HEK293 (cell line): Measurements from ENCODE around the gene SMKR1.

Experiments
- CTCF ChIA-PET: fragments of 350-600 bp; formaldehyde crosslinking; extraction: SDS; loops from one replicate; lab custom pipeline; 2021; ENCODE audit warnings: antibody characterized with exemption; lab: Yijun Ruan, JAX
- POLR2A ChIA-PET: fragments of 300-600 bp; formaldehyde crosslinking; extraction: SDS; loops from one replicate; lab custom pipeline; 2020; ENCODE audit warnings: antibody characterized with exemption, inconsistent platforms; lab: Yijun Ruan, JAX
- H3K27ac ChIP-seq: fragments of 200-500 bp; sonication (Bioruptor generic); 2 replicates; pipeline ENCODE4 v1.5.1; 2014; ENCODE audit warnings: low read depth, low read length, control low read depth, inconsistent platforms; ENCODE audit errors: extremely low read depth
- H3K36me3 ChIP-seq, 2 experiments: fragments of 200-500 bp in 1 of 2; sonication (Bioruptor generic) in 1 of 2; 1 replicate in 1 of 2; 2 replicates in 1 of 2; pipeline ENCODE4 v1.5.1; 2014 to 2017; ENCODE audit warnings: inconsistent platforms in 2 of 2, low read length in 2 of 2; ENCODE audit not compliant: control insufficient read depth in 2 of 2, insufficient read depth in 1 of 2
- H3K4me1 ChIP-seq: fragments of 200-500 bp; sonication (Bioruptor generic); 2 replicates; pipeline ENCODE4 v1.5.1; 2014; ENCODE audit warnings: mild to moderate bottlenecking, low read length, inconsistent platforms; ENCODE audit not compliant: control insufficient read depth, insufficient read depth
- H3K4me3 ChIP-seq: 2 replicates; pipeline ENCODE4 v1.5.1; 2011; ENCODE audit warnings: low read depth, mild to moderate bottlenecking, control low read depth, low read length, moderate library complexity
- H3K9me3 ChIP-seq: fragments of 200-500 bp; sonication (Bioruptor generic); 2 replicates; pipeline ENCODE4 v1.5.1; 2014; ENCODE audit warnings: low read depth, low read length, inconsistent platforms; ENCODE audit not compliant: control insufficient read depth, insufficient read depth
- GLIS2 ChIP-seq: fragments of 450-650 bp; formaldehyde crosslinking; IDR thresholded peaks from 2 replicates; pipeline ENCODE4 v1.5.1; 2016; ENCODE audit warnings: missing biosample characterization, missing genetic modification characterization
- REPIN1 ChIP-seq: fragments of 450-650 bp; formaldehyde crosslinking; IDR thresholded peaks from 2 replicates; pipeline ENCODE4 v1.5.1; 2017; ENCODE audit warnings: missing biosample characterization, missing genetic modification characterization, low read depth
- SP3 ChIP-seq: fragments of 450-650 bp; formaldehyde crosslinking; IDR thresholded peaks from 2 replicates; pipeline ENCODE4 v1.5.1; 2016; ENCODE audit warnings: missing biosample characterization, missing genetic modification characterization
- ZBTB48 ChIP-seq: fragments of 450-650 bp; formaldehyde crosslinking; IDR thresholded peaks from 2 replicates; pipeline ENCODE4 v1.5.1; 2016; ENCODE audit warnings: missing biosample characterization, missing genetic modification characterization
- ZNF114 ChIP-seq: fragments of 450-650 bp; formaldehyde crosslinking; IDR thresholded peaks from 2 replicates; pipeline ENCODE4 v1.5.0; 2017; ENCODE audit warnings: missing biosample characterization, missing genetic modification characterization
- ZNF16 ChIP-seq: fragments of 450-650 bp; formaldehyde crosslinking; IDR thresholded peaks from 2 replicates; pipeline ENCODE4 v1.5.1; 2016; ENCODE audit warnings: low read depth, missing biosample characterization, missing genetic modification characterization
- ZNF174 ChIP-seq: fragments of 450-650 bp; formaldehyde crosslinking; IDR thresholded peaks from 2 replicates; pipeline ENCODE4 v1.5.0; 2017; ENCODE audit warnings: missing biosample characterization, mild to moderate bottlenecking, missing genetic modification characterization
- ZNF175 ChIP-seq: fragments of 450-650 bp; formaldehyde crosslinking; IDR thresholded peaks from 2 replicates; pipeline ENCODE4 v1.5.1; 2016; ENCODE audit warnings: missing biosample characterization, missing genetic modification characterization
- ZNF202 ChIP-seq: fragments of 450-650 bp; formaldehyde crosslinking; IDR thresholded peaks from 2 replicates; pipeline ENCODE4 v1.5.1; 2016; ENCODE audit warnings: missing biosample characterization, missing genetic modification characterization, borderline replicate concordance
- ZNF266 ChIP-seq: fragments of 450-650 bp; formaldehyde crosslinking; IDR thresholded peaks from 2 replicates; pipeline ENCODE4 v1.5.1; 2016; ENCODE audit warnings: missing biosample characterization, missing genetic modification characterization, low read depth
- ZNF335 ChIP-seq: fragments of 450-650 bp; formaldehyde crosslinking; conservative IDR thresholded peaks from 2 replicates; pipeline ENCODE4 v1.5.1; 2016; ENCODE audit warnings: missing biosample characterization, missing genetic modification characterization
- ZNF416 ChIP-seq: fragments of 450-650 bp; formaldehyde crosslinking; IDR thresholded peaks from 2 replicates; pipeline ENCODE4 v1.5.1; 2016; ENCODE audit warnings: missing biosample characterization, missing genetic modification characterization
- ZNF433 ChIP-seq: fragments of 450-650 bp; formaldehyde crosslinking; IDR thresholded peaks from 2 replicates; pipeline ENCODE4 v1.5.1; 2016; ENCODE audit warnings: missing biosample characterization, missing genetic modification characterization, low read depth
- ZNF530 ChIP-seq: fragments of 450-650 bp; formaldehyde crosslinking; IDR thresholded peaks from 2 replicates; pipeline ENCODE4 v1.5.1; 2016; ENCODE audit warnings: low read depth, missing biosample characterization, missing genetic modification characterization
- ZNF677 ChIP-seq: fragments of 450-650 bp; IDR thresholded peaks from 2 replicates; pipeline ENCODE4 v1.5.0; 2018; ENCODE audit warnings: missing biosample characterization, mild to moderate bottlenecking, missing genetic modification characterization, moderate library complexity
- ZNF707 ChIP-seq: fragments of 450-650 bp; formaldehyde crosslinking; IDR thresholded peaks from 2 replicates; pipeline ENCODE4 v1.5.1; 2016; ENCODE audit warnings: missing biosample characterization, missing genetic modification characterization
- ZNF776 ChIP-seq: fragments of 450-650 bp; formaldehyde crosslinking; IDR thresholded peaks from 2 replicates; pipeline ENCODE4 v1.5.0; 2017; ENCODE audit warnings: missing biosample characterization, missing genetic modification characterization, borderline replicate concordance
- ZNF785 ChIP-seq: fragments of 450-650 bp; formaldehyde crosslinking; IDR thresholded peaks from 2 replicates; pipeline ENCODE4 v1.5.1; 2016; ENCODE audit warnings: missing biosample characterization, missing genetic modification characterization
- ZNF837 ChIP-seq: fragments of 450-650 bp; formaldehyde crosslinking; IDR thresholded peaks from 2 replicates; pipeline ENCODE4 v1.5.1; 2016; ENCODE audit warnings: missing biosample characterization, missing genetic modification characterization
- TF ChIP-seq, protein P1 (sequence below): fragments of 450-650 bp; formaldehyde crosslinking; IDR thresholded peaks from 2 replicates; pipeline ENCODE4 v1.5.1; 2017; ENCODE audit warnings: missing biosample characterization, missing genetic modification characterization
- TF ChIP-seq, protein P2 (sequence below): fragments of 450-650 bp; formaldehyde crosslinking; optimal IDR thresholded peaks from 2 replicates; pipeline ENCODE3; 2016; ENCODE audit warnings: missing biosample characterization, mild to moderate bottlenecking, missing genetic modification characterization
- TF ChIP-seq, protein P3 (sequence below): fragments of 450-650 bp; formaldehyde crosslinking; IDR thresholded peaks from 2 replicates; pipeline ENCODE4 v1.5.1; 2016; ENCODE audit warnings: missing biosample characterization, missing genetic modification characterization
- TF ChIP-seq, protein P4 (sequence below): fragments of 450-650 bp; formaldehyde crosslinking; IDR thresholded peaks from 2 replicates; pipeline ENCODE4 v1.5.1; 2016; ENCODE audit warnings: missing biosample characterization, missing genetic modification characterization

The SMKR1 gene

DNA sequence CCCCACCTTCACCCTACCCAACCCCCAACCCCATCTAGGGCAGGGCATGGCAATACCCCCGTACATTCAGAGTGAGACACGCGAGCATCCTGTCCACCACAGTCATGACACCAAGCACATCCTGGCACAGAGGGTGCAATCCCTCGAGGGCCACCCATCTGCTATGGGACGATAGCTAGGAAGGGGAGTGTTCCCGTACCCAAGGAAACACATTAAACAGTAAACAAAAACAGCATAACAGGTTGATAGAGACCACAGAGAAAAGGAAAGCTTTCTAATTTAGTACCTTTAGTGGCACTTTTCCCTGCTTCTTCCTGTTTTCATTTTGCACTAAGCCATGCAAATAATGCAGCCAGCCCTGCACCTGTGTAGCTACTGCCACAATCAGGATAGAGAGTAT lies 2.3 kb upstream of the SMKR1 start:
- CTCF ChIA-PET = no interaction called here
- Histone ChIP-seq H3K36me3 (no peaks in the 10 kb centered on the region), H3K4me1 (no peaks in the 10 kb centered on the region), H3K9me3 (no peaks in the 10 kb centered on the region), H3K4me3 (no peak overlapping the region), H3K27ac (no peak overlapping the region)
- POLR2A ChIA-PET = no interaction called here
- TF ChIP-seq ZNF530 (tag by site-specific recombination) (no peak), ZNF837 (tag by site-specific recombination) (no peak), ZNF335 (tag by site-specific recombination) (no peak), ZNF677 (tag by site-specific recombination) (no peak), ZNF266 (tag by site-specific recombination) (no peak), ZNF433 (tag by site-specific recombination) (no peak), ZNF114 (no peak), ZNF416 (tag by site-specific recombination) (no peak), ZNF175 (no peak), ZNF174 (no peak), GLIS2 (tag by site-specific recombination) (no peak), ZNF785 (no peak), ZNF707 (tag by site-specific recombination) (no peak), REPIN1 (no peak)
- TF ChIP-seq, protein P1, sequence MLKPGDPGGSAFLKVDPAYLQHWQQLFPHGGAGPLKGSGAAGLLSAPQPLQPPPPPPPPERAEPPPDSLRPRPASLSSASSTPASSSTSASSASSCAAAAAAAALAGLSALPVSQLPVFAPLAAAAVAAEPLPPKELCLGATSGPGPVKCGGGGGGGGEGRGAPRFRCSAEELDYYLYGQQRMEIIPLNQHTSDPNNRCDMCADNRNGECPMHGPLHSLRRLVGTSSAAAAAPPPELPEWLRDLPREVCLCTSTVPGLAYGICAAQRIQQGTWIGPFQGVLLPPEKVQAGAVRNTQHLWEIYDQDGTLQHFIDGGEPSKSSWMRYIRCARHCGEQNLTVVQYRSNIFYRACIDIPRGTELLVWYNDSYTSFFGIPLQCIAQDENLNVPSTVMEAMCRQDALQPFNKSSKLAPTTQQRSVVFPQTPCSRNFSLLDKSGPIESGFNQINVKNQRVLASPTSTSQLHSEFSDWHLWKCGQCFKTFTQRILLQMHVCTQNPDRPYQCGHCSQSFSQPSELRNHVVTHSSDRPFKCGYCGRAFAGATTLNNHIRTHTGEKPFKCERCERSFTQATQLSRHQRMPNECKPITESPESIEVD (tag by site-specific recombination) = no peak

DNA sequence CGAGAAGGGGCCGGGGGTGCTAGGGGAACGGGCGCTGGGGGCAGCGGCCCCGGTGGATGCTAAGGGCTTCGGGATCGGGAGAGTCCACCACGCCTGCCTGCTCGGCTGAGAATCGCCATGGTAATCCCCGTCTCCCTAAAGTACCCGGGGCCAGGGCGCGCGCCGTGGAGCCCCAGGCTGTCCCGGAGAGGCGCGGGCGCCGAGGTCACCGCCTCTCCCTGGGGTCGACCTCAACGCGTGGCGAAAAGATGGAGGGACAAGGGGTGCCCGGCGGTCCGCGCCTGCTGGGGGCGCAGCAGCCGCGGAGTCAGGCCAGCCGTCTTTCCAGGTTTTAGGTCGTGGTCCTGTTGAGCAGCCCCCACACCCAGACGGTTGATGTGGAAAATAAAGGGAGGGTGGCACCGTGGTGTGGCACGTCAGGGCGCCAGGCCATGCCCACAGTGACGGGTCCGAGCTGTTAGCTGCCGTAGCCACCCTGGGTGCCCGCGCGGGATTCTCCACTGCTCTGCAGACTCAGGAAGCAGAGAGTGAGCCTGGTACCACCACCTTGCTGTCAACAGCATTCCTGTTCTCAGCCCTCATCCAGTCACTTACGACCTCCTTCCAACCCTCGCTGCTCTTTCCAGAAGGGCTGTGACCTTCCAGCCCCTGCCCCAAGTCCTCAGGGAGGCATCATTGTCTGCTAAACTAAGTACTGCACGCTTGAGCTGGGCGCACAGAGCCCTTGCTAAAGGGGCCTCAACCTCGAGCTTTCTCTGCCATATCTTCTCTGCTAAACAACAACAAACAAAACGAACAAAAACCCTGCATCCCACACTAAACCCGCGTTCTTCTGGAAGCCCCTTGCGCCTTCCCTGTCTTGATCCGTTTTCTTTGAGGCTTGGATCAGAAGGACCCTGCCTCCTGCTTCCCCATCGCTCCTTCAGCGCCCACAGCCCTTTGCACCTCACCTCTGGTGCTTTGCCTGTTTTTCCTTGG lies 666 bp downstream of the SMKR1 start:
- POLR2A ChIA-PET = no interaction called here
- Histone ChIP-seq H3K27ac (no peak overlapping the region; the same call in 1 of the 2 replicates), H3K36me3 (no peaks in the 10 kb centered on the region), H3K4me1 (no peaks in the 10 kb centered on the region), H3K4me3 (peak overlapping the region; percentile 41), H3K9me3 (no peaks in the 10 kb centered on the region)
- CTCF ChIA-PET = interaction anchor here (0.6 to 1.5 kb wide), 4 partner anchors 9 to 292 kb away, joined by 3 to 7 read pairs (median 4); no protein-coding TSS in a partner anchor
- peak; percentile 16 for TF ChIP-seq SP3 (tag by site-specific recombination)
- no peak for TF ChIP-seq ZNF16 (tag by site-specific recombination)
- TF ChIP-seq ZBTB48 (tag by site-specific recombination) = peak; percentile 46; the same call in 1 of the 2 replicates
- peak; percentile 69 for TF ChIP-seq GLIS2 (tag by site-specific recombination)
- TF ChIP-seq, protein P2, sequence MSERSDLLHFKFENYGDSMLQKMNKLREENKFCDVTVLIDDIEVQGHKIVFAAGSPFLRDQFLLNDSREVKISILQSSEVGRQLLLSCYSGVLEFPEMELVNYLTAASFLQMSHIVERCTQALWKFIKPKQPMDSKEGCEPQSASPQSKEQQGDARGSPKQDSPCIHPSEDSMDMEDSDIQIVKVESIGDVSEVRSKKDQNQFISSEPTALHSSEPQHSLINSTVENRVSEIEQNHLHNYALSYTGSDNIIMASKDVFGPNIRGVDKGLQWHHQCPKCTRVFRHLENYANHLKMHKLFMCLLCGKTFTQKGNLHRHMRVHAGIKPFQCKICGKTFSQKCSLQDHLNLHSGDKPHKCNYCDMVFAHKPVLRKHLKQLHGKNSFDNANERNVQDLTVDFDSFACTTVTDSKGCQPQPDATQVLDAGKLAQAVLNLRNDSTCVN = peak; percentile 59
- no peak for TF ChIP-seq ZNF776 (tag by site-specific recombination)
- TF ChIP-seq, protein P3, sequence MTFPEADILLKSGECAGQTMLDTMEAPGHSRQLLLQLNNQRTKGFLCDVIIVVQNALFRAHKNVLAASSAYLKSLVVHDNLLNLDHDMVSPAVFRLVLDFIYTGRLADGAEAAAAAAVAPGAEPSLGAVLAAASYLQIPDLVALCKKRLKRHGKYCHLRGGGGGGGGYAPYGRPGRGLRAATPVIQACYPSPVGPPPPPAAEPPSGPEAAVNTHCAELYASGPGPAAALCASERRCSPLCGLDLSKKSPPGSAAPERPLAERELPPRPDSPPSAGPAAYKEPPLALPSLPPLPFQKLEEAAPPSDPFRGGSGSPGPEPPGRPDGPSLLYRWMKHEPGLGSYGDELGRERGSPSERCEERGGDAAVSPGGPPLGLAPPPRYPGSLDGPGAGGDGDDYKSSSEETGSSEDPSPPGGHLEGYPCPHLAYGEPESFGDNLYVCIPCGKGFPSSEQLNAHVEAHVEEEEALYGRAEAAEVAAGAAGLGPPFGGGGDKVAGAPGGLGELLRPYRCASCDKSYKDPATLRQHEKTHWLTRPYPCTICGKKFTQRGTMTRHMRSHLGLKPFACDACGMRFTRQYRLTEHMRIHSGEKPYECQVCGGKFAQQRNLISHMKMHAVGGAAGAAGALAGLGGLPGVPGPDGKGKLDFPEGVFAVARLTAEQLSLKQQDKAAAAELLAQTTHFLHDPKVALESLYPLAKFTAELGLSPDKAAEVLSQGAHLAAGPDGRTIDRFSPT = 0 out of 2 replicates have a peak, but pooled peaks have one; percentile 31
- peak; percentile 64 for TF ChIP-seq ZNF335 (tag by site-specific recombination)
- TF ChIP-seq, protein P4, sequence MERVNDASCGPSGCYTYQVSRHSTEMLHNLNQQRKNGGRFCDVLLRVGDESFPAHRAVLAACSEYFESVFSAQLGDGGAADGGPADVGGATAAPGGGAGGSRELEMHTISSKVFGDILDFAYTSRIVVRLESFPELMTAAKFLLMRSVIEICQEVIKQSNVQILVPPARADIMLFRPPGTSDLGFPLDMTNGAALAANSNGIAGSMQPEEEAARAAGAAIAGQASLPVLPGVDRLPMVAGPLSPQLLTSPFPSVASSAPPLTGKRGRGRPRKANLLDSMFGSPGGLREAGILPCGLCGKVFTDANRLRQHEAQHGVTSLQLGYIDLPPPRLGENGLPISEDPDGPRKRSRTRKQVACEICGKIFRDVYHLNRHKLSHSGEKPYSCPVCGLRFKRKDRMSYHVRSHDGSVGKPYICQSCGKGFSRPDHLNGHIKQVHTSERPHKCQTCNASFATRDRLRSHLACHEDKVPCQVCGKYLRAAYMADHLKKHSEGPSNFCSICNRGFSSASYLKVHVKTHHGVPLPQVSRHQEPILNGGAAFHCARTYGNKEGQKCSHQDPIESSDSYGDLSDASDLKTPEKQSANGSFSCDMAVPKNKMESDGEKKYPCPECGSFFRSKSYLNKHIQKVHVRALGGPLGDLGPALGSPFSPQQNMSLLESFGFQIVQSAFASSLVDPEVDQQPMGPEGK = peak; percentile 57
- TF ChIP-seq ZNF202 (tag by site-specific recombination) = 0 out of 2 replicates have a peak, but pooled peaks have one; percentile 15
